BLaER1 treated with 17β-estradiol and CSF1 and Interleukin-3, amounts not matched to agents 10 nM and 100 nM (cell line): ENCODE measurements around the gene MAP3K8.

Experiments
- H3K27ac ChIP-seq, 11 experiments: shearing (Covaris generic); formaldehyde crosslinking; 2 replicates each; pipeline ENCODE4 v1.8.1; 2022
- H3K27me3 ChIP-seq, 11 experiments: shearing (Covaris generic); formaldehyde crosslinking; 2 replicates each; pipeline ENCODE4 v1.8.1; 2022
- H3K36me3 ChIP-seq, 11 experiments: shearing (Covaris generic); formaldehyde crosslinking; 2 replicates each; pipeline ENCODE4 v1.8.1; 2022
- H3K4me1 ChIP-seq, 10 experiments: shearing (Covaris generic); formaldehyde crosslinking; 2 replicates each; pipeline ENCODE4 v1.8.1; 2022
- H3K4me2 ChIP-seq, 11 experiments: shearing (Covaris generic); formaldehyde crosslinking; 2 replicates each; pipeline ENCODE4 v1.8.1; 2022
- H3K4me3 ChIP-seq, 10 experiments: shearing (Covaris generic); formaldehyde crosslinking; 2 replicates each; pipeline ENCODE4 v1.8.1; 2022
- H3K9ac ChIP-seq, 11 experiments: shearing (Covaris generic); formaldehyde crosslinking; 2 replicates each; pipeline ENCODE4 v1.8.1; 2022
- H3K9me3 ChIP-seq, 11 experiments: shearing (Covaris generic); formaldehyde crosslinking; replicated peaks in 1 of 11; 2 replicates each; pipeline ENCODE4 v1.8.1; 2022
- H4K20me1 ChIP-seq, 11 experiments: shearing (Covaris generic); formaldehyde crosslinking; 2 replicates each; pipeline ENCODE4 v1.8.1; 2022
- Cebpa-rat ChIP-seq, 11 experiments: shearing (Covaris generic); IDR thresholded peaks; 2 replicates each; pipeline ENCODE4 v1.8.1; 2022

MAP3K8 gene

GRCh38 chr10:30396293-30396692 lies 37.7 kb upstream of the MAP3K8 start:
- Histone ChIP-seq H3K4me2 (no peak overlapping the region), H3K27me3 (no peaks in the 10 kb centered on the region), H4K20me1 (no peaks in the 10 kb centered on the region), H3K4me1 (peaks cover 0 to 7% (median 1%) of the 10 kb centered on the region in 10 experiments; a peak in 2 of 20 replicates), H3K4me3 (no peak overlapping the region), H3K27ac (no peak overlapping the region), H3K36me3 (no peaks in the 10 kb centered on the region), H3K9me3 (no peaks in the 10 kb centered on the region), H3K9ac (no peak overlapping the region)
- TF ChIP-seq Cebpa-rat (IDR thresholded peaks at IDR 0.05) = no peak

- Histone ChIP-seq H3K36me3 (no peaks in the 10 kb centered on the region), H3K9ac (no peak overlapping the region), H3K27ac (no peak overlapping the region), H3K4me1 (peaks cover 0 to 7% (median 1%) of the 10 kb centered on the region in 10 experiments; a peak in 2 of 20 replicates), H3K27me3 (no peaks in the 10 kb centered on the region), H3K4me2 (no peak overlapping the region), H4K20me1 (no peaks in the 10 kb centered on the region), H3K9me3 (no peaks in the 10 kb centered on the region), H3K4me3 (no peak overlapping the region)
- TF ChIP-seq Cebpa-rat (IDR thresholded peaks at IDR 0.05) = no peak
Measured at GRCh38 chr10:30396698-30397097, 37.3 kb upstream of the MAP3K8 start.

- Histone ChIP-seq H3K9me3 (peaks cover 0 to 2% (median 0%) of the 10 kb centered on the region in 11 experiments; a peak in 3 of 22 replicates), H4K20me1 (no peaks in the 10 kb centered on the region), H3K4me3 (no peak overlapping the region), H3K27me3 (no peaks in the 10 kb centered on the region), H3K4me1 (0 out of 20 replicates have a peak, but pooled peaks cover 0 to 5% (median 0%) of the 10 kb centered on the region in 10 experiments), H3K9ac (no peak overlapping the region), H3K4me2 (no peak overlapping the region), H3K36me3 (no peaks in the 10 kb centered on the region), H3K27ac (no peak overlapping the region)
- TF ChIP-seq Cebpa-rat (IDR thresholded peaks at IDR 0.05) = no peak
Measured at GRCh38 chr10:30398193-30398592, 35.8 kb upstream of the MAP3K8 start.

GRCh38 chr10:30398788-30399187 lies 35.2 kb upstream of the MAP3K8 start:
- H3K4me2 ChIP-seq = no peak overlapping the region
- no peak overlapping the region for H3K4me3 ChIP-seq

GRCh38 chr10:30403494-30403893 lies 30.5 kb upstream of the MAP3K8 start:
- Histone ChIP-seq H3K27me3 (no peaks in the 10 kb centered on the region), H3K27ac (no peak overlapping the region), H3K9ac (no peak overlapping the region), H3K4me3 (no peak overlapping the region), H3K4me1 (no peaks in the 10 kb centered on the region), H3K9me3 (peaks cover 15 to 25% (median 18%) of the 10 kb centered on the region in 11 experiments), H3K36me3 (no peaks in the 10 kb centered on the region), H4K20me1 (no peaks in the 10 kb centered on the region), H3K4me2 (no peak overlapping the region)
- TF ChIP-seq Cebpa-rat (IDR thresholded peaks at IDR 0.05) = no peak

More at GRCh38 chr10:30398788-30399187, 35.2 kb upstream of the MAP3K8 start:
- no peaks in the 10 kb centered on the region for H3K27me3 ChIP-seq
- TF ChIP-seq Cebpa-rat (IDR thresholded peaks at IDR 0.05) = no peak
- H3K4me1 ChIP-seq = 0 out of 20 replicates have a peak, but pooled peaks cover 0 to 5% (median 0%) of the 10 kb centered on the region in 10 experiments
- no peak overlapping the region for H3K9ac ChIP-seq
- H4K20me1 ChIP-seq = no peaks in the 10 kb centered on the region
- H3K9me3 ChIP-seq = peaks cover 0 to 6% (median 0%) of the 10 kb centered on the region in 11 experiments; a peak in 4 of 22 replicates
- H3K27ac ChIP-seq = no peak overlapping the region
- no peaks in the 10 kb centered on the region for H3K36me3 ChIP-seq

GRCh38 chr10:30404540-30404939 lies 29.4 kb upstream of the MAP3K8 start:
- Histone ChIP-seq H4K20me1 (no peaks in the 10 kb centered on the region), H3K4me2 (no peak overlapping the region), H3K27me3 (no peaks in the 10 kb centered on the region), H3K9ac (no peak overlapping the region), H3K36me3 (no peaks in the 10 kb centered on the region), H3K9me3 (peaks cover 15 to 25% (median 18%) of the 10 kb centered on the region in 11 experiments), H3K4me1 (no peaks in the 10 kb centered on the region), H3K27ac (no peak overlapping the region), H3K4me3 (no peak overlapping the region)
- TF ChIP-seq Cebpa-rat (IDR thresholded peaks at IDR 0.05) = no peak

GRCh38 chr10:30411263-30411662 lies 22.7 kb upstream of the MAP3K8 start:
- no peak for TF ChIP-seq Cebpa-rat (IDR thresholded peaks at IDR 0.05)
- Histone ChIP-seq H3K9me3 (no peaks in the 10 kb centered on the region), H3K27ac (no peak overlapping the region), H3K27me3 (no peaks in the 10 kb centered on the region), H3K9ac (no peak overlapping the region), H4K20me1 (no peaks in the 10 kb centered on the region), H3K4me3 (no peak overlapping the region), H3K4me2 (no peak overlapping the region), H3K36me3 (no peaks in the 10 kb centered on the region), H3K4me1 (peaks cover 13 to 17% (median 13%) of the 10 kb centered on the region in 10 experiments)

GRCh38 chr10:30412901-30413300 lies 21.1 kb upstream of the MAP3K8 start:
- Histone ChIP-seq H3K36me3 (no peaks in the 10 kb centered on the region), H3K27ac (no peak overlapping the region), H3K4me2 (no peak overlapping the region), H3K4me3 (no peak overlapping the region), H3K27me3 (no peaks in the 10 kb centered on the region), H3K9me3 (no peaks in the 10 kb centered on the region), H3K9ac (no peak overlapping the region), H4K20me1 (no peaks in the 10 kb centered on the region), H3K4me1 (peaks cover 22 to 29% (median 25%) of the 10 kb centered on the region in 10 experiments)
- TF ChIP-seq Cebpa-rat (IDR thresholded peaks at IDR 0.05) = no peak

GRCh38 chr10:30413996-30414576 lies 19.9 kb upstream of the MAP3K8 start:
- Histone ChIP-seq H3K27me3 (no peaks in the 10 kb centered on the region), H3K9ac (no peak overlapping the region), H3K4me2 (no peak overlapping the region), H3K4me3 (no peak overlapping the region), H3K27ac (no peak overlapping the region), H3K4me1 (peaks cover 33 to 40% (median 36%) of the 10 kb centered on the region in 10 experiments), H3K9me3 (no peaks in the 10 kb centered on the region), H4K20me1 (no peaks in the 10 kb centered on the region), H3K36me3 (no peaks in the 10 kb centered on the region)
- peak in 4 of 11 experiments; percentile 34 to 60 (median 46); a peak in 4 of 22 replicates for TF ChIP-seq Cebpa-rat (IDR thresholded peaks at IDR 0.05)

- H3K4me3 ChIP-seq = no peak overlapping the region
Measured at GRCh38 chr10:30415593-30415992, 18.4 kb upstream of the MAP3K8 start.

More at GRCh38 chr10:30415593-30415992, 18.4 kb upstream of the MAP3K8 start:
- H3K27ac ChIP-seq = peak overlapping the region in 2 of 11 experiments; percentile 27 to 55; a peak in 2 of 22 replicates
- H3K9me3 ChIP-seq = no peaks in the 10 kb centered on the region
- peak overlapping the region; percentile 28 to 69 (median 48); a peak in 20 of 22 replicates for H3K4me2 ChIP-seq
- H3K4me1 ChIP-seq = peaks cover 44 to 55% (median 49%) of the 10 kb centered on the region in 10 experiments
- no peaks in the 10 kb centered on the region for H3K27me3 ChIP-seq
- TF ChIP-seq Cebpa-rat (IDR thresholded peaks at IDR 0.05) = no peak
- no peaks in the 10 kb centered on the region for H3K36me3 ChIP-seq
- peak overlapping the region in 1 of 11 experiments; percentile 28; a peak in 1 of 22 replicates for H3K9ac ChIP-seq
- no peaks in the 10 kb centered on the region for H4K20me1 ChIP-seq
